Large intestine (tissue), 3 donors: ENCODE data around the gene WDFY4. TPM values are rescaled to one million over a fixed set of nuclear protein-coding genes. Genes with fewer than 3 reads are reported as not detected.

ENCODE experiments used
- DNase-seq, 2 donors: peaks; one replicate each; pipeline versions ENCODE4 v3.0.0 to v3.0.0-alpha.2; 2013
- H3K27ac ChIP-seq: one replicate; pipeline ENCODE4 v1.5.1; 2013; ENCODE audit warnings: low read length
- H3K27me3 ChIP-seq: 2 replicates; pipeline ENCODE4 v1.6.1; 2013; ENCODE audit warnings: low read length; ENCODE audit not compliant: control insufficient read depth, insufficient read depth
- H3K36me3 ChIP-seq: 2 replicates; pipeline ENCODE4 v1.6.1; 2013; ENCODE audit warnings: low read length; ENCODE audit not compliant: control insufficient read depth, insufficient read depth
- H3K4me1 ChIP-seq: one replicate; pipeline ENCODE4 v1.6.1; 2013; ENCODE audit warnings: low read length; ENCODE audit not compliant: control insufficient read depth, insufficient read depth
- H3K4me3 ChIP-seq: one replicate; pipeline ENCODE4 v1.5.1; 2013; ENCODE audit warnings: low read length
- H3K9me3 ChIP-seq: one replicate; pipeline ENCODE4 v1.6.1; 2013; ENCODE audit warnings: mild to moderate bottlenecking, low read depth, low read length, moderate library complexity; ENCODE audit not compliant: control insufficient read depth
- WGBS: methylation state at CpG from one replicate; pipeline ENCODE4 v1.1.5; 2013; ENCODE audit warnings: low lambda C conversion rate; ENCODE audit not compliant: insufficient coverage; 5-methylcytosine and 5-hydroxymethylcytosine counted together
- polyA plus RNA-seq: library from polyadenylated mRNA; unstranded; fragments of 120-200 nt; gene quantifications from one replicate; pipeline ENCODE4 v1.2.1, GENCODE V29; 2013

Gene WDFY4
- polyA plus RNA-seq, 1 donor, result 3.5 TPM

- H3K27ac ChIP-seq, result no peak overlapping the region
- no peak for DNase-seq
- no peaks in the 10 kb centered on the region for H3K9me3 ChIP-seq
- H3K4me1 ChIP-seq, result no peaks in the 10 kb centered on the region
- no peaks in the 10 kb centered on the region for H3K27me3 ChIP-seq
- H3K4me3 ChIP-seq, result no peak overlapping the region
- no peaks in the 10 kb centered on the region for H3K36me3 ChIP-seq
- WGBS, result 55% methylated on average over 2 of the region's 9 CpGs
Observed at GRCh38 chr10:48884179-48885045, 199.7 kb downstream of the WDFY4 start.

GRCh38 chr10:48885376-48885775, 200.7 kb downstream of the WDFY4 start:
- peak in 1 of 2 donors; percentile 8 for DNase-seq
- H3K4me1 ChIP-seq, result no peaks in the 10 kb centered on the region
- WGBS, result no CpG with 5 or more reads among the region's 2 CpGs

GRCh38 chr10:48887982-48888381, 203.3 kb downstream of the WDFY4 start:
- Histone ChIP-seq H3K27me3 (no peaks in the 10 kb centered on the region), H3K4me3 (no peak overlapping the region), H3K27ac (no peak overlapping the region), H3K9me3 (no peaks in the 10 kb centered on the region), H3K4me1 (no peaks in the 10 kb centered on the region), H3K36me3 (no peaks in the 10 kb centered on the region)
- WGBS, result no CpG with 5 or more reads among the region's 1 CpG
- no peak for DNase-seq

More at GRCh38 chr10:48885376-48885775, 200.7 kb downstream of the WDFY4 start:
- Histone ChIP-seq H3K27me3 (no peaks in the 10 kb centered on the region), H3K27ac (no peak overlapping the region), H3K4me3 (no peak overlapping the region), H3K9me3 (no peaks in the 10 kb centered on the region), H3K36me3 (no peaks in the 10 kb centered on the region)

- Histone ChIP-seq H3K4me3 (no peak overlapping the region), H3K36me3 (no peaks in the 10 kb centered on the region), H3K27me3 (no peaks in the 10 kb centered on the region), H3K4me1 (no peaks in the 10 kb centered on the region), H3K27ac (no peak overlapping the region), H3K9me3 (no peaks in the 10 kb centered on the region)
- DNase-seq, result no peak
- WGBS, result 100% methylated on average over 3 of the region's 11 CpGs
Observed at GRCh38 chr10:48890888-48891850, 206.5 kb downstream of the WDFY4 start.

- no peaks in the 10 kb centered on the region for H3K27me3 ChIP-seq
- no peak for DNase-seq
- no peak overlapping the region for H3K4me3 ChIP-seq
- no peaks in the 10 kb centered on the region for H3K4me1 ChIP-seq
- H3K9me3 ChIP-seq, result no peaks in the 10 kb centered on the region
- no CpG with 5 or more reads among the region's 6 CpGs for WGBS
- H3K36me3 ChIP-seq, result no peaks in the 10 kb centered on the region
- H3K27ac ChIP-seq, result no peak overlapping the region
Observed at GRCh38 chr10:48894911-48895802, 210.5 kb downstream of the WDFY4 start.

DNA sequence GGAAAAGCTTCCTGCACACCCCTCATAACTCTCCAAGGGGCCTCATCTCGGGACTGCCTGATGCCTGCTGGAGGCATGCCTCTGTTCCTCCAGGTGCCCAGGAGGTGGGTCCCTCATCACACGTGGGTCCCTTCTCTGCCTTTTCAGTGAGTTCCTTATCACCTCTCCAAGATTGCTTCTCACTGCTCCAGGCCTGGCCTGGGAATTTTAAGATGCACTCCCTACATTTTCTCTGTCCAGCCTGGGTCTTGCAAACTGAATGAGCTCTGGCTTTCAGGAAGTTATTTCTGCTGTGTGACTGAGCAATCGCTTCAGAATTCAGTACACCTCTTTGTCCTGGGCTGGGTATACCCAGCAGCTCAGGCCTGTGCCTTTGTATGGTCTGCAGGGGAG, 211.1 kb downstream of the WDFY4 start:
- no peaks in the 10 kb centered on the region for H3K9me3 ChIP-seq
- H3K4me1 ChIP-seq, result no peaks in the 10 kb centered on the region
- no peak overlapping the region for H3K4me3 ChIP-seq
- no peaks in the 10 kb centered on the region for H3K36me3 ChIP-seq
- WGBS, result no CpG with 5 or more reads among the region's 3 CpGs
- H3K27ac ChIP-seq, result no peak overlapping the region
- H3K27me3 ChIP-seq, result no peaks in the 10 kb centered on the region
- no peak for DNase-seq

GRCh38 chr10:48896756-48897440, 212.2 kb downstream of the WDFY4 start:
- Histone ChIP-seq H3K27me3 (no peaks in the 10 kb centered on the region), H3K9me3 (no peaks in the 10 kb centered on the region), H3K36me3 (no peaks in the 10 kb centered on the region), H3K27ac (no peak overlapping the region), H3K4me3 (no peak overlapping the region), H3K4me1 (no peaks in the 10 kb centered on the region)
- WGBS, result no CpG with 5 or more reads among the region's 13 CpGs
- no peak for DNase-seq

GRCh38 chr10:48897441-48897790, 212.7 kb downstream of the WDFY4 start:
- H3K9me3 ChIP-seq, result no peaks in the 10 kb centered on the region
- no peaks in the 10 kb centered on the region for H3K27me3 ChIP-seq
- WGBS, result no CpG with 5 or more reads among the region's 10 CpGs
- H3K4me1 ChIP-seq, result no peaks in the 10 kb centered on the region
- no peak overlapping the region for H3K27ac ChIP-seq
- H3K36me3 ChIP-seq, result no peaks in the 10 kb centered on the region
- no peak for DNase-seq
- no peak overlapping the region for H3K4me3 ChIP-seq

- WGBS, result no CpG with 5 or more reads among the region's 1 CpG
- no peaks in the 10 kb centered on the region for H3K27me3 ChIP-seq
- H3K4me3 ChIP-seq, result no peak overlapping the region
- H3K27ac ChIP-seq, result no peak overlapping the region
- H3K4me1 ChIP-seq, result no peaks in the 10 kb centered on the region
- DNase-seq, result no peak
- H3K9me3 ChIP-seq, result no peaks in the 10 kb centered on the region
- no peaks in the 10 kb centered on the region for H3K36me3 ChIP-seq
Observed at GRCh38 chr10:48898426-48898825, 213.8 kb downstream of the WDFY4 start.
